ENCODE measurements around the gene GARIN6. TPM values are rescaled to one million over a fixed set of nuclear protein-coding genes. Genes with fewer than 3 reads are reported as not detected.
"Not testable (repeated sequence)": the region's sequence is repeated elsewhere in the genome, so short reads cannot be mapped to it uniquely, and the experiment has no call there.

Gene GARIN6
- total RNA-seq, 1 donor from 2014 or later, result not detected

- Histone ChIP-seq H3K36me3 (no peaks in the 10 kb centered on the region), H3K27me3 (no peaks in the 10 kb centered on the region), H3K9me3 (no peaks in the 10 kb centered on the region), H3K4me3 (no peak overlapping the region), H3K27ac (no peak overlapping the region), H3K4me1 (no peaks in the 10 kb centered on the region)
- ATAC-seq, result no peak
- TF ChIP-seq, protein P1, sequence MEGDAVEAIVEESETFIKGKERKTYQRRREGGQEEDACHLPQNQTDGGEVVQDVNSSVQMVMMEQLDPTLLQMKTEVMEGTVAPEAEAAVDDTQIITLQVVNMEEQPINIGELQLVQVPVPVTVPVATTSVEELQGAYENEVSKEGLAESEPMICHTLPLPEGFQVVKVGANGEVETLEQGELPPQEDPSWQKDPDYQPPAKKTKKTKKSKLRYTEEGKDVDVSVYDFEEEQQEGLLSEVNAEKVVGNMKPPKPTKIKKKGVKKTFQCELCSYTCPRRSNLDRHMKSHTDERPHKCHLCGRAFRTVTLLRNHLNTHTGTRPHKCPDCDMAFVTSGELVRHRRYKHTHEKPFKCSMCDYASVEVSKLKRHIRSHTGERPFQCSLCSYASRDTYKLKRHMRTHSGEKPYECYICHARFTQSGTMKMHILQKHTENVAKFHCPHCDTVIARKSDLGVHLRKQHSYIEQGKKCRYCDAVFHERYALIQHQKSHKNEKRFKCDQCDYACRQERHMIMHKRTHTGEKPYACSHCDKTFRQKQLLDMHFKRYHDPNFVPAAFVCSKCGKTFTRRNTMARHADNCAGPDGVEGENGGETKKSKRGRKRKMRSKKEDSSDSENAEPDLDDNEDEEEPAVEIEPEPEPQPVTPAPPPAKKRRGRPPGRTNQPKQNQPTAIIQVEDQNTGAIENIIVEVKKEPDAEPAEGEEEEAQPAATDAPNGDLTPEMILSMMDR (IDR thresholded peaks at IDR 0.05), result no peak
- intact Hi-C loops (cut with DNase I), result no loop called here
- DNase-seq, result no peak
Observed at GRCh38 chr12:99611599-99611998, 36.0 kb upstream of the GARIN6 start.

GRCh38 chr12:99618657-99619056 lies 28.9 kb upstream of the GARIN6 start:
- Histone ChIP-seq H3K27me3 (no peaks in the 10 kb centered on the region), H3K27ac (no peak overlapping the region), H3K4me3 (no peak overlapping the region), H3K9me3 (no peaks in the 10 kb centered on the region), H3K4me1 (no peaks in the 10 kb centered on the region), H3K36me3 (no peaks in the 10 kb centered on the region)
- ATAC-seq, result no peak
- DNase-seq, result no peak
- TF ChIP-seq, protein P1 (IDR thresholded peaks at IDR 0.05), result no peak
- intact Hi-C loops (cut with DNase I), result no loop called here

DNA sequence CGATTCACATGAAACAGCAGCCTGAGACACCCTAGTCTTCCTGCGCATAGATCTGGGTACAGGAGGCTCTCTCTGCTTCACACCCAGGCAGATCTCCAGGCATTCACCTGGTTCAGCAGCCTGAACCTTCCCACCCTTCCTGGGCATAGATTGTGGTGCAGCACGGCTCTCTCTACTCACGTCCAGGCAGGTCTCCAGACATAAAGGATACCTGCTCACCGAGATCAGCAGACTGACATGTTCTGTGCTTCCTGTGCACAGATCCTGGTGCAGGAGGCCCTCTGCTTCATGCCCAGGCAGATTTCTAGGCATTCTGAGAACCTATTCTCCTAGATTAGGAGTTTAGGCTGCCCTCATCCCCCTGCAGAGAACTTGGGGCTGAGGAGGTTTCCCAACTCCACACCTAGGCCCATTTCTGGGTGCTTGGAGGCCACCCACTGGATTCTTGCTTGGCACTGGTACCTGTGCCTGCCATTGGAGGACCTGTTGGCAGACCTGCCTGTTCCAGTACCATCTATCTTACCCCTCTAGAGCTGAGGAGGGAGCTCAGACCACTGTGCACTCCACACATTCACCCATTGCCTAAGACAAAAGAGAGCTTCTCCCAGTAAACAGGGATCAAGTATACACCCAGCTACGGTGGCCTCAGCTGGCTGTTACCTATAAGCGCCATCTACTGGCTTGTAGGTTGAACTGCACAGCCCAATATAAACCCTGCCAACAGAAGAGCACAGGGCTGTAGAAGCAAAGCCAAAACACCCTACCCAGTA lies 28.0 kb upstream of the GARIN6 start:
- Histone ChIP-seq H3K27ac (no peak overlapping the region), H3K4me1 (no peaks in the 10 kb centered on the region), H3K9me3 (no peaks in the 10 kb centered on the region), H3K36me3 (no peaks in the 10 kb centered on the region), H3K4me3 (no peak overlapping the region), H3K27me3 (no peaks in the 10 kb centered on the region)
- peak; percentile 72 for ATAC-seq
- intact Hi-C loops (cut with DNase I), result no loop called here
- TF ChIP-seq, protein P1 (IDR thresholded peaks at IDR 0.05), result peak; percentile 44
- DNase-seq, result no peak

DNA sequence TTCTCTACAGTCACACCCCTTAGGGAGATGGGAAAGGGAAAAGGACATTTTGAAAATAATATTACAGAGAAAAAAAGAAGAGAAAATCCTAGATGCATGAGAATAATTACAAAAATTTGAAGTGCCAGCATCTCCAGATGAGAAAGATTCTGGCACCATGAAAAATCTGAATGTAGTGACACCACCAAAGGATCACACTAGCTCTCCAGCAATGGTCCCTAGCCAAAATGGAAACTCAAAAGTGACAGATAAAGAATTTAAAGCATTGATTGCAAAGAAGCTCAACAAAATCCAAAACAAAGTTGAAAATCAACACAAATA lies 27.4 kb upstream of the GARIN6 start:
- Histone ChIP-seq H3K9me3 (no peaks in the 10 kb centered on the region), H3K4me1 (no peaks in the 10 kb centered on the region), H3K4me3 (no peak overlapping the region), H3K27me3 (no peaks in the 10 kb centered on the region), H3K27ac (no peak overlapping the region), H3K36me3 (no peaks in the 10 kb centered on the region)
- no peak for DNase-seq
- intact Hi-C loops (cut with DNase I), result no loop called here
- no peak for ATAC-seq
- TF ChIP-seq, protein P1 (IDR thresholded peaks at IDR 0.05), result no peak

GRCh38 chr12:99624591-99624990 lies 23.0 kb upstream of the GARIN6 start:
- H3K4me1 ChIP-seq; H3K27me3 ChIP-seq; H3K9me3 ChIP-seq; H3K27ac ChIP-seq; DNase-seq; ATAC-seq; H3K4me3 ChIP-seq; H3K36me3 ChIP-seq; intact Hi-C loops (cut with DNase I): not testable (repeated sequence)

DNA sequence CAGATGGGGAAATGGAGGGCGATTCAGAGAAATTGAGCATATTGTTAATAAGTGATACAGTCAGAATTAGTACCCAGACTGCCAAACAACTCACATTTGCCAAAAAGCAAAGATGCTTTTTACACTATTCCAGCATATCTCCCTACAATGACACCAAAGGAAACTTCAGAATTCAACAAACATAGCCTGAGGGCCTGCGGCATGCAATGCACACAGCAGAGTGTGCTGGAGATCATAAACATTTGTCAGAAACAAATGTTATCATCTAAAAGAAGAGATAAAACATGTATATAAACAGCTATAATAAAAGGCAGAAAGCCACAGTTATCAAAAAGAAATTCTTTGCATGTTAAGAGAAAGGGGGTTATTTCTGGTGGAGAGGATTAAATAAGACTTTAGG lies 20.1 kb upstream of the GARIN6 start:
- Histone ChIP-seq H3K27ac (no peak overlapping the region), H3K27me3 (no peaks in the 10 kb centered on the region), H3K4me3 (no peak overlapping the region), H3K4me1 (no peaks in the 10 kb centered on the region), H3K9me3 (no peaks in the 10 kb centered on the region), H3K36me3 (no peaks in the 10 kb centered on the region)
- TF ChIP-seq, protein P1 (IDR thresholded peaks at IDR 0.05), result no peak
- ATAC-seq (no peak), DNase-seq (no peak)
- intact Hi-C loops (cut with DNase I), result no loop called here
